Heart right ventricle (tissue), 16 donors: Measurements from ENCODE around the gene RASAL1. TPM values are rescaled to one million over a fixed set of nuclear protein-coding genes. Genes with fewer than 3 reads are reported as not detected.

ENCODE experiments used
- ATAC-seq, 8 donors: fragments of 200-7000 bp; cut with Tn5 transposase; one replicate each; pipeline ENCODE4 v1.9.1; 2020; ENCODE audit warnings: mild to moderate bottlenecking in 8 of 8, moderate library complexity in 8 of 8, moderate number of reproducible peaks in 1 of 8
- DNase-seq, 2 donors: peaks; one replicate each; pipeline ENCODE4 v3.0.0-alpha.2; 2020
- H3K27ac ChIP-seq, 10 donors: fragments of 200-600 bp; sonication (generic) in 2 of 10; one replicate each; pipeline versions ENCODE4 v1.5.0 to v1.8.0; 2020 to 2022; ENCODE audit warnings: mild to moderate bottlenecking in 3 of 10
- H3K27me3 ChIP-seq, 7 donors: fragments of 200-600 bp; one replicate each; pipeline ENCODE4 v1.8.0; 2021 to 2022; ENCODE audit warnings: mild to moderate bottlenecking in 2 of 7
- H3K36me3 ChIP-seq, 9 donors: fragments of 200-600 bp; sonication (generic) in 1 of 9; one replicate each; pipeline versions ENCODE4 v1.5.0 to v1.8.0; 2020 to 2022; ENCODE audit warnings: mild to moderate bottlenecking in 2 of 9
- H3K4me1 ChIP-seq, 9 donors: fragments of 200-600 bp; sonication (generic) in 1 of 9; one replicate each; pipeline versions ENCODE4 v1.5.0 to v1.8.0; 2020 to 2022; ENCODE audit warnings: mild to moderate bottlenecking in 4 of 9
- H3K4me3 ChIP-seq, 10 donors: fragments of 200-600 bp; sonication (generic) in 2 of 10; one replicate each; pipeline versions ENCODE4 v1.5.0 to v1.8.0; 2020 to 2022; ENCODE audit warnings: mild to moderate bottlenecking in 7 of 10, moderate library complexity in 2 of 10
- H3K9me3 ChIP-seq, 11 donors: fragments of 200-600 bp in 10 of 11; sonication (generic) in 2 of 11; one replicate each; pipeline versions ENCODE4 v1.5.0 to v1.8.0; 2013 to 2022; ENCODE audit warnings: mild to moderate bottlenecking in 2 of 11, control low read depth in 1 of 11, moderate library complexity in 1 of 11
- CTCF ChIP-seq, 9 donors: fragments of 200-600 bp; sonication (generic) in 2 of 9; IDR thresholded peaks; one replicate each; pipeline versions ENCODE4 v1.5.0 to v1.8.0; 2021 to 2022; ENCODE audit warnings: antibody characterized with exemption in 9 of 9, mild to moderate bottlenecking in 5 of 9, moderate library complexity in 1 of 9
- WGBS, 2 donors: extraction: QIAGEN DNeasy Blood & Tissue Kit; methylation state at CpG; one replicate each; pipeline ENCODE4 v1.1.7; 2013; ENCODE audit warnings: inconsistent platforms in 1 of 2; 5-methylcytosine and 5-hydroxymethylcytosine counted together
- intact Hi-C, 10 donors: fragments of 100-400 bp; cut with DNase I; formaldehyde crosslinking; loops; one replicate each; pipeline versions ENCODE4 v1.11.1 to v1.14.2; 2022
- polyA plus RNA-seq, 2 donors: library from polyadenylated mRNA; stranded (reverse); fragments of 200-250 nt; gene quantifications; one replicate each; pipeline ENCODE4 v1.2.3, GENCODE V29; 2013
- total RNA-seq, 10 donors: library from RNA; stranded (reverse); fragmentation: NEBNext Ultra II Directional in 3 of 10; extraction: Animal tissue kit (Norgen Biotek cat#: 25700) in 3 of 10; gene quantifications; one replicate each; pipeline versions ENCODE4 v1.2.1 to v1.2.4, GENCODE V29; 2021 to 2023
- donor health status: Arrhythmogenic right ventricular cardiomyopathy.
- donor health status: ischemic (EF 13 %, LVEDD 7.1; RV severe dilation, severe dysfunction).
- donor health status: healthy with polysubstance abuse.
- donor health status: DM: no; HTN: yes; CAD: no.
- donor health status: DM: no; HTN: no; CAD: no.
- donor health status: ischemic (EF 25% LVEDD 6.9; RV normal size, moderate dysfunction).
- donor health status: ischemic (EF 25% LVEDD 5.7; RV mildly dilated, moderate dysfunction).
- donor health status: healthy.
- donor health status: DM: yes; HTN: yes; CAD: no.
- donor health status: Ischemic cardiomyopathy.
- donor health status: ischemic (EF 35%, LVEDD 5.7; RV mildly dilated, moderate dysfunction).
- donor health status: nonischemic (EF 11% LVEDD 7.7; RV severe dilation, severe dysfunction).
- donor health status: DM: yes; HTN: yes; CAD: no.
- donor health status: PGD.
- donor health status: ischemic (EF 29% LVEDD 5.4; RV normal size, mild dysfunction).
- donor health status: nonischemic (EF 23%, LVEDD 6.1; RV moderate dilation, normal function).

The RASAL1 gene
- total and polyA plus RNA-seq, 12 donors = not detected

GRCh38 chr12:113113397-113113796 is 22.2 kb downstream of the RASAL1 start:
- H3K27ac ChIP-seq = no peak overlapping the region

GRCh38 chr12:113112043-113112899 is 23.3 kb downstream of the RASAL1 start:
- Histone ChIP-seq H3K9me3 (no peaks in the 10 kb centered on the region), H3K4me1 (no peaks in the 10 kb centered on the region), H3K27me3 (peaks cover 0 to 51% (median 36%) of the 10 kb centered on the region in 7 donors), H3K27ac (no peak overlapping the region), H3K36me3 (no peaks in the 10 kb centered on the region), H3K4me3 (no peak overlapping the region)
- no peak for ATAC-seq
- WGBS, 2 donors = 56 to 58% methylated on average over 39 of the region's 39 CpGs
- intact Hi-C loops = no loop called here
- DNase-seq = no peak
- TF ChIP-seq CTCF (IDR thresholded peaks at IDR 0.05) = no peak

More at GRCh38 chr12:113113397-113113796, 22.2 kb downstream of the RASAL1 start:
- H3K27me3 ChIP-seq = peaks cover 0 to 51% (median 33%) of the 10 kb centered on the region in 7 donors
- 75 to 89% methylated on average over 2 of the region's 2 CpGs for WGBS, 2 donors
- no peak for DNase-seq
- TF ChIP-seq CTCF (IDR thresholded peaks at IDR 0.05) = no peak
- H3K36me3 ChIP-seq = no peaks in the 10 kb centered on the region
- H3K4me3 ChIP-seq = no peak overlapping the region
- intact Hi-C loops = no loop called here
- ATAC-seq = no peak
- H3K4me1 ChIP-seq = no peaks in the 10 kb centered on the region
- H3K9me3 ChIP-seq = no peaks in the 10 kb centered on the region

DNA sequence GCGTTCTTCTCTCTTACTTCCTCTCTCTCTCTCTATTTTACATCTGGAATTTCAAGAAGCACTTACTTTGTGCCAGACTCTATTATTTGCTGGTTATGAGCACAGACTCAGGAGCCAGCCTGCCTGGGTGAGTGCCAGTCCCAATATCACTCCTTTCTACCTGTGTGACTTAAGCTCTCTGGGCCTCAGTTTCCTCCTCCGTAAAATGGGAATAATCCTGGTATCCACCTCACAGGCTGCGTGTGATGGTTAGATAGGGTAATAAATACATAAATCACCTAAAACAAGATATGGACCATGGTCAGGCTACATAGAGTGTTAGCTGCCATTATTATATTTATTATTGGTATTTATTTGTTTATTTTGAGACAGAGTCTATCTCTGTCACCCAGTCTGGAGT is 24.3 kb downstream of the RASAL1 start:
- WGBS, 2 donors = 85 to 86% methylated on average over 3 of the region's 3 CpGs
- no peak overlapping the region for H3K27ac ChIP-seq
- H3K9me3 ChIP-seq = no peaks in the 10 kb centered on the region
- DNase-seq = no peak
- no peaks in the 10 kb centered on the region for H3K4me1 ChIP-seq
- intact Hi-C loops = no loop called here
- TF ChIP-seq CTCF (IDR thresholded peaks at IDR 0.05) = no peak
- peaks cover 0 to 47% (median 36%) of the 10 kb centered on the region in 7 donors for H3K27me3 ChIP-seq
- no peaks in the 10 kb centered on the region for H3K36me3 ChIP-seq
- no peak for ATAC-seq
- H3K4me3 ChIP-seq = no peak overlapping the region

DNA sequence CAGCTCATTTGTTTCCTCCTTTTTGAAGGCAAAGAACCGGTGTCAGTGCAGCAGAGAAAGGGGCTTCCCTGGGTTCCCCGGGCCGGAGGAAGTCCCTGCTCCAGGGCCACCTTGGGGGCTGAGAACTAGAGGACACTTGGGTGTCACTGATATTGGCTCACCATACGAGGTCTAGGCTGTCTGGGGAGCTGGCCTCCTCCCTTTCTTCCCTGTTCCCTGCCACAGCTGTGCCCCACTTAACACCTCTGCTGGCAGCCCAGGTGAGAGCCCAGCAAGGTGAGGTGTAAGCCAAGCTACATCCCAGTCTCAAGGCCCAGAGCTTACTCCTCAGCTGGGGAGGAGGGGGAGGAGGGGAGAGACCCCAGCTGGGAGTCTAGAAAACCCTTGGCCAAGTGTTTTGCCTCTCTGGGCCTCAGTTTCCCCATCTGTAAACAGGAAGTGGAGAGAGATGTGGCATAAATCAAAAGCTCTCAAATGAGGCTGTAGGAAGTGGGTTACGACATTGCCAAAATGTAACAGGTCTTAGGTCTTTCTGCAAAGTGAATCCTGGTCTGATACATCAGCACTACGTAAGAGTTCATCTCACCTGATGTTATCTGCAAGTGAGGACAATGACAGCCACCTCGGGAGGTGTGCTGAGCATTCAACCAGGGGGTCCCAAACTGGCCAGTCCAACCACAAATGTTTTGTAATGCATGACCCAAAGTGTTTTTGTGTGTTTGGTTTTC is 25.5 kb downstream of the RASAL1 start:
- no peak overlapping the region for H3K4me3 ChIP-seq
- ATAC-seq = no peak
- intact Hi-C loops = no loop called here
- WGBS, 2 donors = 44 to 49% methylated on average over 7 of the region's 7 CpGs
- H3K36me3 ChIP-seq = no peaks in the 10 kb centered on the region
- H3K4me1 ChIP-seq = no peaks in the 10 kb centered on the region
- no peak for DNase-seq
- no peak overlapping the region for H3K27ac ChIP-seq
- H3K27me3 ChIP-seq = peaks cover 0 to 49% (median 35%) of the 10 kb centered on the region in 7 donors
- TF ChIP-seq CTCF (IDR thresholded peaks at IDR 0.05) = no peak
- H3K9me3 ChIP-seq = no peaks in the 10 kb centered on the region
